GM21786 (cell line): ENCODE measurements around the gene ALPL.

Experiments used
- ATAC-seq: cut with Tn5 transposase; IDR thresholded peaks from one replicate; pipeline ENCODE4 v1.9.1; 2021; ENCODE audit not compliant: unreplicated experiment

ALPL gene

DNA sequence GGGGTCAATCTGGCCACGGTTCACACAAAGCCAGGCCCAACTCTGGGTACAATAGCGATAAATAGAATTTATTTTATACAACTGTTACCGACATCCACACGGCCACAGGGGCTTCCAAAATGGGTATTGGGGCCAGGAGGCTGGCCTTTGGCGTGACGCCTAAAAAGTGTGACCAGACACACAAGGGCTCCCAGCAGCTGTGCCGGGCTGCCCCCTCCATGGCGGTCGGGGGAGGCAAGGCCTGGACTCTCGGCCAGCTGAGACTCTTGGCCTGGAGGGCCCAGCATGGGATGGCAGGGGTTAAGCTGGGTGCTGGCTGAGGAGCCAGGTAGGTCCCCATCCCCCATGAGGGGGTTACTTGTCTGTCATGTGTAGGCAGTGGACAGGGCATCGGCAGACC is 87.0 kb downstream of the ALPL start:
- no peak for ATAC-seq

DNA sequence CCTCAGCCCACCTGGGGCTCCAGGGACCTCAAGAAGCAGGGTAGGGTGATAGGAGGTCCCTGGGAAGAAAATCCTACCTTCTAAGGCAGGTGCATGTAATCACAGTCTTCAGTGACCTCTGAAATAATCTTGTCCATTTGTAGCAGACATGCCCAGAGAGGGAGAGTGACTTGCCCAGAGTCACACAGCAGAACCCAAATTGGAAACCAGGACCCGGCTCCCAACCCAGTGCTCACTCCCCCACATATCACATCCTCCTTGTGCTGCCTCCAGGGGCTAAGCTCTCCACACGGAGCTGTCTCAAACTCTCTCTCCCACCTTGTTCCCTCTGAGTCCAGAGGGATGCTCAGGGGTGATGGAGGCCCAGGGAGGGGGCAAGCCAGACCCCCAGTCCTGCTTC is 87.4 kb downstream of the ALPL start:
- ATAC-seq: no peak

DNA sequence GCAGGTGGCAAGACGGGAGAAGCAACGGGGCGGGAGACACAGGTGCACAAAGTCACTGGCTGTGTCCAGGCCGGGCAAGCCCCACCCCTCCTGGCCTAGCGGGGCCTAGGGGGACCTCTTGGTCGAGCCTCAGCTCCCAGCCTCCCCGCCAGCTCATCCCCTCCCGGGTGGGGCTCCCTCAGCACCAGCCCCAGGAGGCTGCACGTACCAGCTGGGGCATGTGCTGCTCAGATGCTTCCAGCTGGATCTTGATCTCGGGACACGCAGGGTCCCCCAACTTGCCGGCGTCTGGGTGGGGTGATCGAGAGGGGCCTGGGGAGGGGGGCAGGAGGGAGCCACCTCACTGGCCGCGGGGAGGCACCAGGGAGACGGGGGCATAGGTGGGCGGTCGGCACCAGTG is 88.5 kb downstream of the ALPL start:
- ATAC-seq: no peak

DNA sequence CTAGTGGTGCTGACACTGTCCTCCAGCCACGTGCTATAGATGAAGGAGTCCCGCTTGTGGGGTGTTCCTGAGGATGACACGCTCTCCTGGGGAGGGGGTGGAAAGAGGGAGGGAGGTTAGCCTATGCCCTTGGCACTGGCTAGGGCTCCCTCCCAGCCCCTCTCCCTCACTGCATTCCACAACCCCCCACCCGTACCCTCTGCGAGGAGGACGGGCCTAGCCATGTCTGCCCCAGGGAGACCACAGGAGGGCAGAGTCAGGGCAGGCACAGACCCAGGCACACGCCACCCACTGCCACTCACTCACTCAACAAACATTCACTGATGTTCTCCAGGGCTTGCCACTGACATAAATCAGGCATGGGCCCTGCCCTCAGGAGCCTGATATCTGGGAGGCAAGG is 89.2 kb downstream of the ALPL start:
- no peak for ATAC-seq

DNA sequence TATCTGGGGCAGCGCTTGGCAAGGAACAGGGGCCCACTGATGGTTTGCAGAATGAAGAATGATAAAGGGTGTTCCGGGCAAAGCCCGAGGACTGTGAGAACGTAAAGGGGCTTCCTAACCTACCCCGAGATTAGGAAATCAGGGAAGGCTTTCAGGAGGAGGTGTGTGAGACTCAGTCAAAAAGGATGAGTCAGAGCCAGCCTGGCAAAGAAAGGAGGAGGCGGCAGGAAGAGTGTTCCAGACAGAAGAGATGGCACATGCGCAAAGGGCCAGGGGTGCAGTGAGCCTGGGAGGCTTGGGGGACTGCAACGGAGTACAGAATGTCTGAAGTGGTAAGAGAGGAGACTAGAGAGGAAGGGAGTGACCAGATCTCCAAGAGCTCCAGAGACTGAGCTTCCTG is 89.7 kb downstream of the ALPL start:
- no peak for ATAC-seq

DNA sequence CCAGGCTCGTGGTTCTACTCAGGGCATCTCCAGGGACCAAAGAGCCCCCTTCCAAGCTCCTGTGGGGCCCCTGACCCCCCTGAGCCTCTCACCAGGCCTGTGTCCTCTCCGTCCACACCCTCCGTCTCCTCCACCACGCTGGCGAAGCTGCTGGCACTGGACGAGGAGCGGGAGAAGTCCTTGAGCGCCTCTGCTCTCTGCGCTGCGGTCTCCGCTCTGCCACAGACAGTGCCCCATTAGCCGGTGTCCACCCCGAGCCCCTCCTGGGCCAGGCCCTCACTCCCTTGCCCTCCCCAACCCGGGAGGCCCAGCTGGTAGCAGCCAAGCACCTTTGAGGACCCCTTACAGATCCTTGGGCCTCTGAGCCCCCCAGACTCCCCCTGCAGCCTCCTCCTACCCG is 90.2 kb downstream of the ALPL start:
- ATAC-seq: no peak

DNA sequence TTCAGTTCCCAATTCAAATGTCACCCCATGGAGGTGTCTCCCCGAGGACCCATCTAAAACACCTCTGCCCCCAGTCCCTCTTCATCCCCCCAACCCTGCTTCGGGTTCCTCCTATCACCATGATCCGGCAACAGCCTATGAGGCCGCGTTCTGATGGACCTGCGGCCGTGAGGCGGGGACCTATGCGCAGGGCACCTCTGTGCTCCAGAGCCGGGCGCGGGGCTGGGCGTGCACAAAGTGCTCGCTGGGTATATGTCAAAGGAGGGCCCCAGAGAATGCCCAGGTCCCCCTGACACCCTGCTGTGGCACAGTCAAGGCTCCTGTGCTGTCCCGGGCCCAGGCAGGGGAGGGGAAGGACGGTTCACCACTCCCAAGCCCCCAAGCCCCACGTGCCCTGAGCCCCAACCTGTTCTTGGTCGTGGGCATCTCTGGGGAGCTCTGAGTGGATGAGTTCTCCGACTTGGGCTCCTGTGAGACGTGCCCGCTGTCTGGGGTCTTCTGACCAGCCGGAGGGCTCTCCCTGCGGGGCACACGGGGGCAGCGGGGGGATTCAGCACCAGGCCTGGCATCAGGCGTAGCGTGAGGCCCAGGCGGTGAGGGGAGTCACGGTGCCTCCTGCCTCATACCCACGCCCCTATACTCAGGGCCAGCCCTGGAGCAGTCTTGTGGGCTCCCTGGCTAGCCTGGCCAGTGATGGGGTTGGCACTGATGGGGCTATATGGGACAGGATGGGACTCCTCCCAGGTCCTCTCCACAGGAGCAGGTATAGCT is 92.2 kb downstream of the ALPL start:
- ATAC-seq: no peak

DNA sequence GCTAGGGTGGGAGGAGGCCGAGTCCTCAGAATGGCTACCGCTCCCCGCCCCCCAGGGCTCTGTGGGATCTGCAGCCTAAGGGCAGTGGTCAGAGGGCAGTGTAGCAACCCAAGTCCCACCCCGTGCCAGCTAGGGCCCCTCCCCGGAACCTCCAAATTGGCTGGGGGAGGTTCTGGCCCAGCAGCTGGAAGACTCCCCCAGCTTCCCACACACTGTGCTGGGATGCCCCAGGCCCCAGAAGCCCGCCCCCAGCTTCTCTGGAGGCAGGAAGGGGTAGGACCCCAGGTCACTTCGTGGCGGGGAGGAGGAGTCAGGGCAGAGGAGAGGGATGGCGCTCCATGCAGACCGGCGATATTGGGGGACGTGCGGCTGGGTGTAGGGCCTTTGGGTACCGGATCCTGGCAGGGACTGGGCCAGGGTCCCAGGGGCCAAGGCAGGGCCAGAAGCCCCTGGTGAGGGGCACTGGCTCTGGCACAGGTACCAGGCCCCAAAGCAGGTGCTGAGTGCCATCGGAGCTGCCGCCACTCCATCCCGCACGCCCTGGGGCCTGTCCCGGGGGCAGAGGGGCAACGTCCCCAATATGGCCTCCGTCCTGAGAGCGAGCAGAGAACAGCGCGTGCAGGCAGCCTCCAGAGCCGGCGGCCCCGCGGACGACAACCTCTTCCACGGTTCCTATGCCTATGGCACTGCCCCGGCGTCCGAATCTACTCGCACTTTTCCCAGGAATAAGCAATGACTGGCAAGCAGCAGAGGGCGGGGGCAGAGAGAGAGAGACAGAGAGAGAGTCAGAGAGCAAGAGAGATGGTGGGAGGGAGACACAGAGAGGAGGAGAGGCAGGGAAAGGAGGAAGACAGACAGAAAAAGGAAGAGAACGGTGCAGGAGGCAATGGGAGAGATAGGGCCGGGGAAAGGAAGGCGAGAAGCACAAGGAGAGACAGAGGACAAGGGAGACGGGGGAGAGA is 94.2 kb downstream of the ALPL start:
- ATAC-seq: no peak

DNA sequence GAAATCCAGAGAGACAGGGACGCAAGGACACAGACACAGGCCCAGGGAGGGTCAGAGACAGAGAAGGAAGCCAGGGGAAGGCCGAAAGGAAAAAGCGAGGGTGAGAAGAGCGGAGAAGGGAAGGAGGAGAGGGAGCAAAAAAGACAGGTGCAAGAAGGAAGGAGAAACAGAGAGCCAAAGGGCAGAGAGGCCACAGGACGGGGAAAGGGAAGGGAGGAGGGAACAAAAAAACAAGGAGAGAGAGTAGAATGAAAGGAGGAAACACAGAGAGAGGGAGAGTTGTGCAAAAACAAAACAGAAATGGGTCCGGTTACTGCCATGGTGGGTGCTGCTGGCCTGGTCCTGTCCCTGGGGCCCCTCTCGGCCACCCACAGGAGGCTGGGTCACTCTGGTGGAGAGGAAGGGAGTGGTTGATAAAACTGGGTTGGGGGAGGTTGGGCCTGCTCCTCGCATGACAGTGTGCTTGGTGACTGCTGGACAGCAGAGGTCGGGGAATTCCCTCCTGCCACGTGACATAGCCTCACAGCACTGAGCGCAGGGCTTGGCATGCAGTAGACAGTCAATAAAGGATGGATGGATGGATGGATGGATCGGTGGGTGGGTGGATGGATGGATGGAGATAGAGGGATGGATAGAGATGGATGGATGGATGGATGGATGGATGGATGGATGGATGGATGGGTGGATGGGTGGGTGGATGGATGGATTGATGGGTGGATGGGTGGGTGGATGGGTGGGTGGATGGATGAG is 95.2 kb downstream of the ALPL start:
- ATAC-seq: no peak

DNA sequence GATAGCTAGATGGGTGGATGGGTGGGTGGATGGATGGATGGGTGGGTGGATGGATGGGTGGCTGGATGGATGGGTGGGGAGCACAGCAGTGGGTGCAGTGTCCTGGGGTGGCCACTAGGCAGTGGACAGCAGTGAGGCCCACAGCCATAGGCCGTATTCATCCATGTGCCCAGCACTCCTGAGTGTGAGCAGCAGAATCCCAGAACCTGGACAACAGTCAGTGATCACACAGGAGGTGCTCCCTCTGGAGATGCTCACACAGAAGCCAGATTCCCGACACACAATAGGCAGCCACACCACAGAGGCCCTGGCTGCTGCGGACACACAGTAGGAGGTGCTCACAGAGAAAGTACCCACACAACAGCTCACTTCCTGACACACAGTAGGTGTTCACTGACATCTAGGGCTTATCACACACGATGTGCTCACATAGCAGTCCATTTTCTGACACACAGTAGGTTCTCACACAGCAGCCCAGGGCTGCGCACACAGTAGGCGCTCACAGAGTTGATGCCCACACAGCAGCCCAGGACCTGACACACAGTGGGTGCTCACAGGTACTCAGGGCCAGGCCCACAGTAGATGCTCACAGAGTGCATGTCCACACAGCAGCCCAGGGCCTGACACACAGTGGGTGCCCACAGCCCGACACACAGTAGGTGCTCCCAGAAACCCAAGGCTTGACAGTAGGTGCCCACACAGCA is 95.9 kb downstream of the ALPL start:
- ATAC-seq: no peak

DNA sequence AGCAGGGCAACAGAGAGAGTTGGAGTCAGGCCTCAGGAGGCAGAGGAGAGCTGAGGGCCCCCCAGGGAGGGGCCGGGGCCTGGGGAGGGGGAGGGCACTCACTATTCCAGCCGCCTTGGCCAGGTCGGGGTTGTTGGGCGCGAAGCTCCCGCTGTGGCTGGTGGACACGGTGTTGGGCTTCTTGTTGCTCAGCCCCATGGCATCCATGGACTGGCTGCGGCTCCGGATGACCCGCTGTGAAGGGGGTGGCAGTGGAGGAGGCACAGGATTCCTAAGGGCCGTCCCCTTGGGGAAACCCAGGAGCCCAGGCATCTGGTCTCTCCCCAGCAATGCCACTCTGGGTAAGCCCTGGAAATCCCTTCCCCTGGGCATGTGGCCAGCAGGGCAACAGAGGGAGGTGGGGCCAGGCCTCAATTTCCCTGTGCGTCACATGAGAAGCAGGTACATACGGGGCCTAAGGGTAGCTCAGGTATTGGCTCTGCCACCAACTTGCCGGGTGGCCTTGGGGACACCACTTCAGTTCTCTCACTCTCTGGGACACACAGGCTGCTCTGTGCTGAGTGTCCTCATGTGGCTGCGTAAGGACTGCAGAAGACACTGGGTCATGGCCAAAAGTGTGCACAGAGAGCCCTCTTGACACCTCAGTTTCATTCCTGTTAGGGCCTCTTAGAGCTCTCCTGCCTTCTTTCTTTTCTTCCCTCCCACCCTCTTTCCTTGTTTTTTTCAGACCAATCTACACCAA is 96.9 kb downstream of the ALPL start:
- ATAC-seq: no peak

DNA sequence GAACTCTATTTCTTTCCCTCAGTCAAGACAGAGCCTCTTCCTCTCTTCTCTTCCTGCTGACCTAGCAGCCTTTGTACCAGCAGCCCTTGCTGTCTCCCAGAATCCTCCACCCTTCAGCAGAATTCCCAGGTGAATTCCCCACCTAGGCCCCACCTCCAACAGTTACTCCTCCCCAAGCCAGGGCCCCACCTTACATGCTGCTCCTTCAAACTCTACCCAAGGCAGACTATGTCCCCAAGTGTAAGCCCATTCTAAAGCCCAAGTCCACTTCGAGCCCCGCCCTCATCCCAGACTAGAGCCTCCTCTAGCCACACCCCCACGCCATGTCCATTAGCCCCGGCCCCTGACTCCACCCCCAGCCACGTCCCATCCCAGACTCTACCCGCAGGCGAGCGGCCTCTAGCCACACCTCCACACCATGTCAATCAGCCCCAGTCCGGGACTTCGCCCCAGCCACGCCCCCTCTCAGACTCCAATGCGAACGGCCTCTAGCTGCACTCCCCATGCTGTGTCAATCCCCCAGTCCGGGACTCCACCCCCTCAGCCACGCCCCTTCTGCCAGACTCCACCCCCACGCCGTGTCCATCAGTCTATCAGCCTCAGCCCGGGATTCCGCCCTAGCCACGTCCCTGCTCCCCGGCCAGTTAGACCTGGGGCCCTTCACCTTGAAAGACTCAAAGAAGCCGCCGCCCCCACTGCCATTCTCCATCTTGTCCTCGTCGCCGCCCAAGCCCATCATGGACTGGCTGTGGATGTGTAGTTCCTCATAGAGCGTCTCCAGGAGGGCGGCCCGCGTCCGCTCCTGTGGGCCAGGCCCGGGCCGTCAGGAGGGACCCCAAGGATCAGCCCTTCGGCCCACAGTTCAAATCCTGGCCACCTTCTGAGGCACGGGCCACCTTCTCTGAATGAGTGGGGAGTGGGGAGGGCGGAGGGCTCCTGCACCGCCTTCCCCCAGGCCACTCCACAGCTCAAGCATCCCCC is 98.6 kb downstream of the ALPL start:
- ATAC-seq: peak; percentile 61

DNA sequence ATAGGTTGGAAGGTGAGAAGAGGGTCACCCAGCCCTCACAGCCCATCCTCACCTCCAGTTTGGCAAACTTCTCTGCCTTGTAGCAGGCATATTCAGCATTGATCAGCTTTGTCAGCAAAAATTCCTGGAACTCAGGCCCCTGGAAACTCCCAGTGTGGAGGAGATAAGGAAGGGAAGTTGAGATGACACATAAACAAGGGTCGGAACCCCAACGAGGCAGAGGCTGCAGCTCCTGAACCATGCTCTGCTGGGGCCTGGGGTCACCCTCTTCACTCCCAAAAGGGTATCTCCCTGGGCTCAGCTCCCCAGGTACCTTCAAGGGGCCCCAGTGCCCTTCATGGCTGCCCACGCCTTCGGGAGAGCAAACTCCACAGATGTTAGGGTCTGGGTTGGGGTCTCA is 99.6 kb downstream of the ALPL start:
- ATAC-seq: no peak

DNA sequence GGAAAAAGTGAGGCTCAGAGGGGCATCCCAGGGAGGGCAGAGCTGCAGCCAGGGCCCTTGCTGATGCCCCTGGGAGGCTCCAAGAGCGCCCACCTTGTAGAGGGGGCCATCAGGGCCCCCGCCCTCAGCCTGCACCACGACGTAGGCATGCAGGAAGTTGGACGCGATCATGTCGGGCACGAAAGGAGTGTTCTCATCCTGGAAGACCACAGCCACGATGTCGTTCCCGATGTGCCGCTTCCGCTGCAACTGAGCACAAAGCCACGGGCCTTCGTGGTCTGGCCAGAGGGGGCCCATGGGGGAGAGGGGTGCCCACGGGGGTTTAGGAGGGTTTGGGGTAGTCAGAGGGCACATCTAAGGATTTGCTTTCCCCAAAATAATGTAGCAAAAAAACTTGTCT is 100.8 kb downstream of the ALPL start:
- ATAC-seq: no peak

DNA sequence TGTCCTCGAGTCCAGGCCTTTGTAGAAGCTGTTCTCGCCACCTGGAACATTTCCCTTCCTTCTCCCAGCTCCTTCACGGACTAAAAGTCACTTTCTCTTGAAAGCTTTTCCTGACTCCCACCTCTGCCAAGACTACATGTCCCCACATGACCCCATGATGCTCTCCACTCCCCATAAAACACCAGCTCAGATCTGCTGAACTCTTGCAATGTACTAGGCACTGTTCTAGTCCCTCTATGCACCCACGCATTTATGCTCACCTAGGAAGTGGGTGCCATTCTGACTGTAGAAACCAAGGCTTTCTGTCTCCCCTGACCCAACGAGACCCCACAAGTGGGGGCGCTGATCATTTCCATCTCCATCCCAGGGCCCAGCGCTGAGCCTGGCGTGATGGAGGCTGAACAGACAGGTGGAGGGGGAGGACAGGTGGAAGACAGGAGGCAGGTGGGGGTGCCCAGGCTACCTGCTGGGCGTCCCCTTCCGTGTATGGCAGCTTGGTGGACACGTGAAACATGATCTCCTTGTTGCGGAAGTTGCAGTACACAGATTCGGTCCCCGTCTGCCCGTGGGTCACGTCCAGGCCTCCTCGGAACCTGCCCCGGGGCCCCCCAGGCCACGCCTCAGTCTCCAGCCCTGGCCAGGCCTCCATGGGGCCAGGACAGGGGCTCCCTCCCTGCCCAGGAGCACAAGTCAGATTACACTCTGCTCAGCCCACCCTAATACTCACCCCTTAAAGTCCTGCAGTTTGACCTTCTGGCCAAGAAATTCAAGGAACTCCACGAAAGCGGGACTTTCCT is 102.0 kb downstream of the ALPL start:
- ATAC-seq: no peak

DNA sequence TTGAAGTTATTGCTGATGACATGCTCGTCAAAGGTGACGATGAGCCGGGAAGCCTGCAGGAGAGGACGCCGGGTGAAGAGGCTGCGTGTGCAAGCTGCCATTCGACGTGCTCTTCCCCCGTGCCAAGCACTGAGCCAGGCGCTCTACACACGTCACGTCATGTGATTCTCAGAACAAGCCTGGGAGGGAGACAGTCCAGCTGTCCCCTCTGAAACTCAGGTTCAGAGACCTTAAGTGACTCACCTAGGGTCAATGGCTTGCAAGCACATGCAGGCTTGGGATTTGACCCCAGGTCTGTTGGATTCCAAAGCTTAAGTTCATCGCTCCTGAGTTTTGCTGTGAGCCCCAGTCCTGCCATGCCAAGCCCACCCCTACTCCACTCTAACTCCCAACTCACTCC is 102.8 kb downstream of the ALPL start:
- ATAC-seq: no peak

DNA sequence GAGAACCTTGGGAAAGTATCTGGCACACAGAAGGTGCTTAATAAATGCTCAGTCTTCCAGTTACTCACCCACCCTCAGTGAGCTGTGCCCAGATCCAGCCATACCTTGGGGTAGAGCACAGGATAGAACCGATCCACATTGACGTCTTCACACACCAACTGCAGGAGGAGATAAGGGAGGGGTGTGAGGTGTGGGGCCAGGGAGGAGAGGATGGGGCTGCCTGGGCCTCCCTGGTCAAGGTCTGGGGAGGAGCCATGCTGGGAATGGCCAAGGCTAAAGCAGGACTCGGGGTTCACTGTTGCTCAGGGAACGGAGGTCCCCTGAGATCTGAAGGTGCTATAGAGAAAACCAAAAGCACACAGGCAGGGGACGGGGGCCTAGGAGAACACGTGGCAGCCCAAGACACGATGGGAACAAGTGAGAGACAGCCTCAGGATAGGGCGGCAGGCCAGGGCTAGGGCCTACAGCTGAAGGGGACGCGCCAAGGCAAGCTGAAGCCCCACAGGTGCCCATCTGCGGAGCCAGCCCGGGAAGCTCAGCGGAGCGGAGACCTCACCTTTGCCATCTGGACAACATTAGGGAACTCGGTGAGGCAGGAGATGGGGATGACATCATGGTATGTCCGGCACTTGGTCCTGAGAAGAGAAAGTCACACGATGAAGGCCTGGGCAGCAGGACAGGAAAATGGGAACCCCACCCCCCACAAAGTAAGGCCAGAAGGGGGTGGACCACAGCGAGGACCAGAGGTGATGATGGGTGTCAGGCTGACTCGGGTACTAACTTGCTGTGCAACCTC is 104.0 kb downstream of the ALPL start:
- ATAC-seq: no peak
